ENCODE data around the gene SPON1. TPM values are rescaled to one million over a fixed set of nuclear protein-coding genes. Genes with fewer than 3 reads are reported as not detected.

SPON1 gene
- total RNA-seq, 1 experiment from 2014 or later: 0.20 TPM

DNA sequence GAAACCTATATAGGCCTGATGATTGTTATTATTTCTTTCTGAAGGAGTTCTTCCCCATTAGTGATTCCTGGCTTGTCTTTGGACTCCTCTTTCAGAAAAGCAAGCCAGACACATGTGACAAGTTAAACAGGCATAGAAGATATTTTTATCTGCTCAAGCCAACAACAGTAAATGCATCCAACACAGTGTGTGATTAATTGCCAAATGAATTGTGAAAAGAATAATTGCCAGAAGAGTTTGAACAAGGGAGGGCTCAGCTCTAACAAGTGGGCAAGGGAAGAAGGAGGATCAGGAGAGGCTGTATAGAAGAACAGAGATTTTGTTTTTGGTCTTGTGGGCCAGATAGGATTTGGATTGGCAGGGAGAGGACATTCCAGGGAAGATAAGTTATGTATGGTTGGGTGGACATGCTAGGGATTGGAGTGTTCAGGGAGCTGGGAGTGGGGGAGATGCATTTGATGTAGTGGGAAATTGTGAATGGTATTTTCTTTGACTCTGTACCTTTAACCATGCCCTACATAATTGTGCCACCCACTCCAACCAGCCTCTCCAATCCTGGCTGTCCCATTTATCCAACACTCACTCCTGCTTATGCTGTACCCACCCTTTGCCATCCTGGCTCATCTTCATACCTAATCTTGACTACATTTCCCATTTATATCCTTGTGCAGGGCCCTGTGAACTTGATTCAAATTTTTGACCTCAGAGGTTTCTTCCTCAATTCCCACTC, 223.7 kb downstream of the SPON1 start:
- H3K36me3 Mint-ChIP-seq (ENCODE audit: insufficient read depth in 1 of 3, low read depth in 3 of 3): no peaks in the 10 kb centered on the region
- Histone ChIP-seq H4K91ac (ENCODE audit: insufficient read length, low read depth, low read length) (no peak overlapping the region), H2BK5ac (ENCODE audit: insufficient read length, low read length) (no peak overlapping the region), H3K79me2 (ENCODE audit: insufficient read depth, low read length) (no peaks in the 10 kb centered on the region), H3K23ac (ENCODE audit: insufficient read length, low read depth, low read length) (no peak overlapping the region), H4K20me1 (ENCODE audit: control insufficient read depth, insufficient read depth, insufficient read length) (no peaks in the 10 kb centered on the region), H3K9me3 (ENCODE audit: control insufficient read depth, low read depth, low read length) (no peaks in the 10 kb centered on the region), H3K4ac (ENCODE audit: low read depth, low read length) (no peak overlapping the region), H4K8ac (replicated peaks; ENCODE audit: insufficient read length, low read depth, low read length) (no peak overlapping the region), H2BK20ac (ENCODE audit: low read depth, low read length, poor library complexity, severe bottlenecking) (no peak overlapping the region), H3K9ac (ENCODE audit: extremely low read depth, insufficient read length, low read length) (no peak overlapping the region), H3K27me3 (ENCODE audit: insufficient read depth, low read length) (no peaks in the 10 kb centered on the region), H2BK120ac (ENCODE audit: low read depth, low read length, poor library complexity, severe bottlenecking) (no peak overlapping the region), H2AFZ (ENCODE audit: low read length) (no peak overlapping the region), H2BK12ac (ENCODE audit: insufficient read length, low read depth, low read length) (no peak overlapping the region), H3T11ph (ENCODE audit: low read length) (no peak overlapping the region), H3K4me2 (ENCODE audit: insufficient read depth, insufficient read length, low read length) (no peak overlapping the region), H3K23me2 (ENCODE audit: insufficient read length, low read depth, low read length, poor library complexity, severe bottlenecking) (no peaks in the 10 kb centered on the region), H3K79me1 (ENCODE audit: insufficient read depth, low read depth, low read length, poor library complexity, severe bottlenecking) (no peaks in the 10 kb centered on the region), H3K27ac (ENCODE audit: insufficient read length, low read depth, low read length) (no peak overlapping the region), H2AK5ac (ENCODE audit: insufficient read length, low read length) (no peak overlapping the region), H4K5ac (ENCODE audit: insufficient read length, low read depth, low read length) (no peak overlapping the region), H3K56ac (ENCODE audit: insufficient read length, low read depth, low read length) (no peak overlapping the region), H3K4me1 (ENCODE audit: insufficient read depth, low read length) (no peaks in the 10 kb centered on the region), H2BK15ac (ENCODE audit: low read depth, low read length) (no peak overlapping the region), H3K14ac (ENCODE audit: insufficient read depth, low read length) (no peak overlapping the region), H3K18ac (ENCODE audit: insufficient read length, low read depth, low read length) (no peak overlapping the region)
- H3K4me1 Mint-ChIP-seq: no peaks in the 10 kb centered on the region
- H3K27me3 Mint-ChIP-seq (ENCODE audit: low read depth): no peaks in the 10 kb centered on the region; the same call in none of the 2 replicates
- TF ChIP-seq, protein P1, sequence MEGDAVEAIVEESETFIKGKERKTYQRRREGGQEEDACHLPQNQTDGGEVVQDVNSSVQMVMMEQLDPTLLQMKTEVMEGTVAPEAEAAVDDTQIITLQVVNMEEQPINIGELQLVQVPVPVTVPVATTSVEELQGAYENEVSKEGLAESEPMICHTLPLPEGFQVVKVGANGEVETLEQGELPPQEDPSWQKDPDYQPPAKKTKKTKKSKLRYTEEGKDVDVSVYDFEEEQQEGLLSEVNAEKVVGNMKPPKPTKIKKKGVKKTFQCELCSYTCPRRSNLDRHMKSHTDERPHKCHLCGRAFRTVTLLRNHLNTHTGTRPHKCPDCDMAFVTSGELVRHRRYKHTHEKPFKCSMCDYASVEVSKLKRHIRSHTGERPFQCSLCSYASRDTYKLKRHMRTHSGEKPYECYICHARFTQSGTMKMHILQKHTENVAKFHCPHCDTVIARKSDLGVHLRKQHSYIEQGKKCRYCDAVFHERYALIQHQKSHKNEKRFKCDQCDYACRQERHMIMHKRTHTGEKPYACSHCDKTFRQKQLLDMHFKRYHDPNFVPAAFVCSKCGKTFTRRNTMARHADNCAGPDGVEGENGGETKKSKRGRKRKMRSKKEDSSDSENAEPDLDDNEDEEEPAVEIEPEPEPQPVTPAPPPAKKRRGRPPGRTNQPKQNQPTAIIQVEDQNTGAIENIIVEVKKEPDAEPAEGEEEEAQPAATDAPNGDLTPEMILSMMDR (conservative IDR thresholded peaks at IDR 0.05): no peak
- H3K27ac Mint-ChIP-seq: no peak overlapping the region
- H3K9me3 Mint-ChIP-seq: no peaks in the 10 kb centered on the region
- DNase-seq: no peak
- no peak overlapping the region for H3K4me3 Mint-ChIP-seq

Measured in H9 (cell line).